GM12865 (cell line): ENCODE measurements around the gene RORB.

Experiments
- DNase-seq: peaks from one replicate; pipeline ENCODE4 v3.0.0; 2010; ENCODE audit warnings: low read depth
- H3K4me3 ChIP-seq: 2 replicates; pipeline ENCODE4 v1.5.1; 2011; ENCODE audit warnings: mild to moderate bottlenecking, low read depth, low read length, control low read depth
- TF ChIP-seq, protein P1 (sequence below): IDR thresholded peaks from 2 replicates; pipeline ENCODE4 v1.5.1; 2011; ENCODE audit warnings: low read length, control low read depth, low read depth, inconsistent platforms; ENCODE audit not compliant: insufficient read depth; ENCODE audit errors: missing control alignments

The RORB gene

GRCh38 chr9:74511333-74511732 lies 14.2 kb downstream of the RORB start:
- TF ChIP-seq, protein P1, sequence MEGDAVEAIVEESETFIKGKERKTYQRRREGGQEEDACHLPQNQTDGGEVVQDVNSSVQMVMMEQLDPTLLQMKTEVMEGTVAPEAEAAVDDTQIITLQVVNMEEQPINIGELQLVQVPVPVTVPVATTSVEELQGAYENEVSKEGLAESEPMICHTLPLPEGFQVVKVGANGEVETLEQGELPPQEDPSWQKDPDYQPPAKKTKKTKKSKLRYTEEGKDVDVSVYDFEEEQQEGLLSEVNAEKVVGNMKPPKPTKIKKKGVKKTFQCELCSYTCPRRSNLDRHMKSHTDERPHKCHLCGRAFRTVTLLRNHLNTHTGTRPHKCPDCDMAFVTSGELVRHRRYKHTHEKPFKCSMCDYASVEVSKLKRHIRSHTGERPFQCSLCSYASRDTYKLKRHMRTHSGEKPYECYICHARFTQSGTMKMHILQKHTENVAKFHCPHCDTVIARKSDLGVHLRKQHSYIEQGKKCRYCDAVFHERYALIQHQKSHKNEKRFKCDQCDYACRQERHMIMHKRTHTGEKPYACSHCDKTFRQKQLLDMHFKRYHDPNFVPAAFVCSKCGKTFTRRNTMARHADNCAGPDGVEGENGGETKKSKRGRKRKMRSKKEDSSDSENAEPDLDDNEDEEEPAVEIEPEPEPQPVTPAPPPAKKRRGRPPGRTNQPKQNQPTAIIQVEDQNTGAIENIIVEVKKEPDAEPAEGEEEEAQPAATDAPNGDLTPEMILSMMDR: no peak
- no peak for DNase-seq
- no peak overlapping the region for H3K4me3 ChIP-seq

GRCh38 chr9:74512416-74512815 lies 15.3 kb downstream of the RORB start:
- no peak overlapping the region for H3K4me3 ChIP-seq
- no peak for DNase-seq
- TF ChIP-seq, protein P1: no peak

GRCh38 chr9:74513221-74513620 lies 16.1 kb downstream of the RORB start:
- TF ChIP-seq, protein P1: no peak
- no peak for DNase-seq
- H3K4me3 ChIP-seq: no peak overlapping the region

GRCh38 chr9:74517188-74517587 lies 20.1 kb downstream of the RORB start:
- H3K4me3 ChIP-seq: no peak overlapping the region
- no peak for DNase-seq
- TF ChIP-seq, protein P1: no peak

GRCh38 chr9:74519419-74519818 lies 22.3 kb downstream of the RORB start:
- H3K4me3 ChIP-seq: no peak overlapping the region
- DNase-seq: no peak
- TF ChIP-seq, protein P1: no peak

- no peak for DNase-seq
- TF ChIP-seq, protein P1: no peak
- H3K4me3 ChIP-seq: no peak overlapping the region
Measured at GRCh38 chr9:74521009-74521408, 23.9 kb downstream of the RORB start.

DNA sequence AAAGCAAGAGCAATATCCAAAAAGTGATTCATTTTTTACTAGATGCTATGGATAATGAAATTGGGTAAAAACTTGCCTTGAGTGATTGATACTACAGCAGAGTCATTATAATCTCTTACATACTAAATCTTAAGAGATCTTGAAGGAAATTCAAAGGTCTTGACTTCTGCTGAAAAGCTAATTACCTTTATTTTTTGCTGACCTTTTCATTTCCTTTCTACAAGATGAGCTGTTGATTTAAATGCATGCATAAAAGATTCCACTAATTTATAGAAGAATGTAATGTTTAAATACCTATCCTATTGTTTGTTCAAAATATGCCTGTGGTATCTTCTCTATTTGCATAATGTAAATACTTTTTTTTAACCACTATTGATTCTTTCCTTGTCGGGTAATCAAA lies 27.2 kb downstream of the RORB start:
- no peak for DNase-seq
- TF ChIP-seq, protein P1: no peak
- no peak overlapping the region for H3K4me3 ChIP-seq
